ENCODE data around the gene CDC42EP5. TPM values are rescaled to one million over a fixed set of nuclear protein-coding genes. Genes with fewer than 3 reads are reported as not detected.
"Not testable (repeated sequence)": the region's sequence is repeated elsewhere in the genome, so short reads cannot be mapped to it uniquely, and the experiment has no call there.

CDC42EP5 gene
- total RNA-seq, 4 donors from 2014 or later, result 6.0 to 39.4 (median 9.8) TPM

DNA sequence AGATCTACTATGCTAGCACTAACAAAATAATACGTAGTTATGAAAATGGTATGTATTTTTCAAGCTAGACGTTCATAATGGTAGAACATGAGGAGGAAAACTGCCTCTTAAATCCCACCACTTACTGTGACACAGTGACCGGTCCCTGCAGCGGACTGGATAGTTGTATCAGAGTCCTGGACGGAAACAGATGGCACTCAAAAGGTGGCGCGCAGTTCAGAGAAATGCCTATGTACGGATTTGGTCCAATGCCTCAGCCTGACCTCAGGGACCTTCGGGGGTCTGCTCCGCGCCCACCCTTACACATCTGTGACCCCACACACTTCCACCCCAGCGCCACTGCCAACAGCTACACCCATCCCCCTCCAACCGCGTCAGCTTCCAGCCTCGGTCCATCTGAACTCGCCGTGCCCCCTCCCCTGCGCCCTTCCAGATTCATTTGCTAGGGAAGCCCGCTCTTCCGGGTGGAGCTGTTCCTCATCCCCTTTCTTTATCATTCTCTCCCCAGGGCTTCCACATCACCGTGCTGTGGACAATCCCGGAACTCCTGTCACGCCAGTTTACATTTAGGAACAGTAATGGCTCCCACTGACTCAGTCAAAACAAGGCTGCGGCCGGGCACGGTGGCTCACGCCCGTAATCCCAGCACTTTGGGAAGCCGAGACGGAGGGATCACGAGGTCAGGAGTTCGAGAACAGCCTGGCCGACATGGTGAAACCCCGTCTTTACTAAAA lies 24.9 kb downstream of the CDC42EP5 start:
- Histone ChIP-seq H3K4me1 (peaks cover 26 to 55% (median 39%) of the 10 kb centered on the region in 3 donors), H3K4me3 (peak overlapping the region; percentile 77 to 94 (median 88)), H3K27ac (peak overlapping the region; percentile 96 to 99 (median 98)), H3K27me3 (no peaks in the 10 kb centered on the region), H3K36me3 (peaks cover 12 to 60% (median 14%) of the 10 kb centered on the region in 3 donors), H3K9me3 (no peaks in the 10 kb centered on the region)
- 1% methylated on average over 29 of the region's 34 CpGs for WGBS, 2 donors
- DNase-seq, result no peak
- intact Hi-C loops (cut with DNase I), result no loop called here
- no peak for TF ChIP-seq POLR2A (IDR thresholded peaks at IDR 0.05)
- TF ChIP-seq, protein P1, sequence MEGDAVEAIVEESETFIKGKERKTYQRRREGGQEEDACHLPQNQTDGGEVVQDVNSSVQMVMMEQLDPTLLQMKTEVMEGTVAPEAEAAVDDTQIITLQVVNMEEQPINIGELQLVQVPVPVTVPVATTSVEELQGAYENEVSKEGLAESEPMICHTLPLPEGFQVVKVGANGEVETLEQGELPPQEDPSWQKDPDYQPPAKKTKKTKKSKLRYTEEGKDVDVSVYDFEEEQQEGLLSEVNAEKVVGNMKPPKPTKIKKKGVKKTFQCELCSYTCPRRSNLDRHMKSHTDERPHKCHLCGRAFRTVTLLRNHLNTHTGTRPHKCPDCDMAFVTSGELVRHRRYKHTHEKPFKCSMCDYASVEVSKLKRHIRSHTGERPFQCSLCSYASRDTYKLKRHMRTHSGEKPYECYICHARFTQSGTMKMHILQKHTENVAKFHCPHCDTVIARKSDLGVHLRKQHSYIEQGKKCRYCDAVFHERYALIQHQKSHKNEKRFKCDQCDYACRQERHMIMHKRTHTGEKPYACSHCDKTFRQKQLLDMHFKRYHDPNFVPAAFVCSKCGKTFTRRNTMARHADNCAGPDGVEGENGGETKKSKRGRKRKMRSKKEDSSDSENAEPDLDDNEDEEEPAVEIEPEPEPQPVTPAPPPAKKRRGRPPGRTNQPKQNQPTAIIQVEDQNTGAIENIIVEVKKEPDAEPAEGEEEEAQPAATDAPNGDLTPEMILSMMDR (IDR thresholded peaks at IDR 0.05), result peak in 2 of 6 experiments; percentile 7 to 9

DNA sequence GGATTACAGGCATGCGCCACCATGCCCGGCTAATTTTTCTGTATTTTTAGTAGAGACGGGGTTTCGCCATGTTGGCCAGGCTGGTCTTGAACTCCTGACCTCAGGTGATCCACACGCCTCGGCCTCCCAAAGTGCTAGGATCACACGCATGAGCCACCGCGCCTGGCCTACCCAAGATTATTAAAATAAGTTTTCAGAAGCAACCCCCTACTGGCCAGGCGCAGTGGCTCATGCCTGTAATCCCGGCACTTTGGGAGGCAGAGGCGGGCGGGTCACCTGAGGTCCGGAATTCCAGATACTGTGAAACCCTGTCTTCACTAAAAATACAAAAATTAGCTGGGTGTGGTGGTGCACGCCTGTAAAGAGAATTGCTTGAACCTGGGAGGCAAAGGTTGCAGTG lies 26.7 kb downstream of the CDC42EP5 start:
- H3K9me3 ChIP-seq; intact Hi-C loops (cut with DNase I); DNase-seq; H3K27me3 ChIP-seq; H3K4me3 ChIP-seq: not testable (repeated sequence)
- TF ChIP-seq, protein P1 (IDR thresholded peaks at IDR 0.05), result peak in 1 of 6 experiments; percentile 13
- Histone ChIP-seq H3K4me1 (peaks cover 24 to 38% (median 24%) of the 10 kb centered on the region in 3 donors), H3K27ac (peak overlapping the region in 1 of 4 donors; percentile 99), H3K36me3 (peaks cover 0 to 49% (median 0%) of the 10 kb centered on the region in 3 donors)
- WGBS, 2 donors, result 85 to 90% methylated on average over 5 to 10 of the region's 15 CpGs

DNA sequence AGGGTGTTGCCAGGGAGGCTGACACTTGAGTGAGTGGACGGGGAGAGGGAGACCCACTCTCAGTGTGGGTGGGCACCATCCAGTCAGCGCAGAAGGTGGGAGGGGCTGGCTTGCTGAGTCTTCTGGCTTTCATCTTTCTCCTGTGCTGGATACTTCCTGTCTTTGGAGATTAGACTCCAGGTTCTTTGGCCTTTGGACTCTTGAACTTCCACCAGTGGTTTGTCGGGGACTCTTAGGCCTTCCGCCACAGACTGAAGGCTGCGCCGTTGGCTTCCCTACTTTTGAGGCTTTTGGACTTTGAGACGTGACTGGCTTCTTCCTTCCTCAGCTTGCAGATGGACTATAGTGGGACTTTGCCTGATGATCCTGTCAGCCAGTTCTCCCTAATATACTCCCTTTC lies 28.4 kb downstream of the CDC42EP5 start:
- Histone ChIP-seq H3K27ac (no peak overlapping the region), H3K9me3 (no peaks in the 10 kb centered on the region), H3K27me3 (no peaks in the 10 kb centered on the region), H3K4me1 (peaks cover 8 to 22% (median 10%) of the 10 kb centered on the region in 3 donors), H3K4me3 (no peak overlapping the region), H3K36me3 (peaks cover 0 to 52% (median 0%) of the 10 kb centered on the region in 3 donors)
- WGBS, 2 donors, result 90% methylated on average over 6 to 7 of the region's 7 CpGs
- intact Hi-C loops (cut with DNase I), result no loop called here
- no peak for DNase-seq
- TF ChIP-seq, protein P1 (IDR thresholded peaks at IDR 0.05), result no peak
- no peak for TF ChIP-seq POLR2A (IDR thresholded peaks at IDR 0.05)

DNA sequence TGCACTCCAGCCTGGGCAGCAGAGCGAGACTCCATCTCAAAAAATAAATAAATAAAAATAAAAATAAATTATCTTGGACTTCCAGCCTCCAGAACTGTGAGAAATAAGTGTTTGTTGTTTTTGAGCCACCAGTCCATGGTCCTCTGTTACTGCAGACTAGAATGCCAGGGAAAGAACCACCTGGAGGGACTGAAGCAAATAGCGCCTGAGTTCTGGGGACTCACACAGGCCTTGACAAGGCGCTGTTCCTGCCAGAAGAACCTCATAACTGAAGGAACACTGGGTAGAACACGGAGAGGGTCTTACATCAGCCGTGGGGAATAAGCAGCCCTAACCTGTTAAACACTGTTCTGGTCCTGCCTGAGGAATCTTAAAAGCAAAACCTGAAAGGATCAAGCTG lies 32.5 kb downstream of the CDC42EP5 start:
- Histone ChIP-seq H3K4me3 (no peak overlapping the region), H3K27me3 (no peaks in the 10 kb centered on the region), H3K36me3 (peaks cover 0 to 42% (median 0%) of the 10 kb centered on the region in 3 donors), H3K4me1 (peaks cover 0 to 17% (median 2%) of the 10 kb centered on the region in 3 donors), H3K9me3 (no peaks in the 10 kb centered on the region), H3K27ac (no peak overlapping the region)
- TF ChIP-seq POLR2A (IDR thresholded peaks at IDR 0.05), result no peak
- TF ChIP-seq, protein P1 (IDR thresholded peaks at IDR 0.05), result no peak
- no peak for DNase-seq
- WGBS, 2 donors, result 85 to 88% methylated on average over 5 of the region's 5 CpGs
- intact Hi-C loops (cut with DNase I), result no loop called here

DNA sequence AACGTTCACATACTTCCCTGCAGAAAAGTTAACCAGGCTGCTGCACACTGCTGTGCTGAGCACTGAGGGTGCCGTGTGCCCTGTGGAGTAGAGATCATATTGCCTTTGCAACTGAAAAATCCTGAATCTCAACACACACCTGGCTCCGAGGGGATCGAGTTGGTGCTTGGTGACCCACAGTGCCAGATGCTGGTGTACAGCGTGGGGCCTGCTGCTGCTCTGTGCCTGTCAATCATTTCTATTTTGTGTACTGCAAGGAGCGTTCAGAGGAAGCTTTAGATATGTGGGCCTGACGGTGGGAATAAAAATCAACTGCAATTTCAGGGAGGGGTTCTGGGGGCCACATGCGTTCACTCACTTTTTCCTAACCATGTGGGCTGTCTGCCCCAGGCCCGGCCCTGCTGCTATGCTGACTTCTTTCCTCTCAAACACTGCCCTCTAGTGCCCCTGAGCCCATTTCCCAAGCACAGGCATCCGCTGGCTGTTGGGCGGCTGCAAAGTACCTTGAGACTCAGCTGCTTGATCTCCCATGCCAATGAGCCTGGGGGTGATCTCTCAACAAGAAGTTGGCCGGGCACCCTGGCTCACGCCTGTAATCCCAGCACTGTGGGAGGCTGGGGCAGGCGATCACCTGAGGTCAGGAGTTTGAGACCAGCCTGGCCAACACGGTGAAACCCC lies 33.8 kb downstream of the CDC42EP5 start:
- Histone ChIP-seq H3K27me3 (no peaks in the 10 kb centered on the region), H3K4me1 (peaks cover 7 to 31% (median 12%) of the 10 kb centered on the region in 3 donors), H3K9me3 (no peaks in the 10 kb centered on the region), H3K4me3 (no peak overlapping the region), H3K36me3 (peaks cover 0 to 29% (median 0%) of the 10 kb centered on the region in 3 donors), H3K27ac (no peak overlapping the region)
- DNase-seq, result no peak
- 57 to 62% methylated on average over 9 of the region's 15 CpGs for WGBS, 2 donors
- intact Hi-C loops (cut with DNase I), result no loop called here
- TF ChIP-seq, protein P1 (IDR thresholded peaks at IDR 0.05), result peak in 5 of 6 experiments; percentile 21 to 56 (median 32)
- no peak for TF ChIP-seq POLR2A (IDR thresholded peaks at IDR 0.05)

Data from esophagus squamous epithelium (tissue), 5 donors.